Panc1 (cell line): Measurements from ENCODE around the gene UBAC2. TPM values are rescaled to one million over a fixed set of nuclear protein-coding genes. Genes with fewer than 3 reads are reported as not detected.

ENCODE experiments used
- ATAC-seq: fragments of 200-7000 bp; cut with Tn5 transposase; 2 replicates; pipeline ENCODE4 v1.9.1; 2020; ENCODE audit warnings: mild to moderate bottlenecking, moderate library complexity
- BruUV-seq: library from RNA; stranded (reverse); fragments of 400-500 nt; replicated peaks from 2 replicates; lab custom pipeline; 2021; lab: Mats Ljungman, UMichigan
- CTCF ChIA-PET: fragments of 300-600 bp; sonication (Branson Sonifier 250); formaldehyde crosslinking; loops from one replicate; lab custom pipeline; 2022; ENCODE audit warnings: antibody characterized with exemption; lab: Charles Lee
- POLR2A ChIA-PET: fragments of 300-600 bp; sonication (Branson Sonifier 250); formaldehyde crosslinking; loops from one replicate; lab custom pipeline; 2022; ENCODE audit warnings: antibody characterized with exemption; lab: Charles Lee
- DNase-seq: peaks from one replicate; pipeline ENCODE4 v3.0.0-alpha.2; 2010; ENCODE audit warnings: low read depth, low spot score
- H3K27ac ChIP-seq: 2 replicates; pipeline ENCODE4 v1.5.1; 2011; ENCODE audit warnings: mild to moderate bottlenecking, low read length, inconsistent platforms
- H3K27me3 ChIP-seq: fragments of 200-500 bp; sonication (Bioruptor generic); 2 replicates; pipeline ENCODE4 v1.6.0; 2014; ENCODE audit warnings: low read length, inconsistent platforms; ENCODE audit not compliant: control insufficient read depth, insufficient read depth
- H3K36me3 ChIP-seq: fragments of 200-500 bp; sonication (Bioruptor generic); 2 replicates; pipeline ENCODE4 v1.5.1; 2014; ENCODE audit warnings: inconsistent platforms, mild to moderate bottlenecking, low read length, moderate library complexity; ENCODE audit not compliant: control insufficient read depth, insufficient read depth
- H3K4me1 ChIP-seq: 2 replicates; pipeline ENCODE4 v1.5.1; 2011; ENCODE audit warnings: inconsistent platforms, mild to moderate bottlenecking, low read length, moderate library complexity; ENCODE audit not compliant: control insufficient read depth, insufficient read depth
- H3K4me3 ChIP-seq, 2 experiments: 2 replicates each; pipeline ENCODE4 v1.5.1; 2011 to 2012; ENCODE audit warnings: low read depth in 2 of 2, low read length in 2 of 2, mild to moderate bottlenecking in 2 of 2, inconsistent platforms in 1 of 2, moderate library complexity in 1 of 2
- H3K9me3 ChIP-seq: fragments of 200-500 bp; sonication (Bioruptor generic); 2 replicates; pipeline ENCODE4 v1.5.1; 2014; ENCODE audit warnings: low read depth, mild to moderate bottlenecking, inconsistent platforms, low read length, moderate library complexity; ENCODE audit not compliant: control insufficient read depth, insufficient read depth
- POLR2AphosphoS5 ChIP-seq: IDR thresholded peaks from 2 replicates; pipeline ENCODE4 v1.6.1; 2012; ENCODE audit warnings: mild to moderate bottlenecking, low read depth, low read length, moderate library complexity
- SIN3A ChIP-seq: IDR thresholded peaks from 2 replicates; pipeline ENCODE4 v1.6.1; 2012; ENCODE audit warnings: low read depth, mild to moderate bottlenecking, low read length, moderate library complexity, borderline replicate concordance; ENCODE audit not compliant: insufficient read depth
- TCF7L2 ChIP-seq: IDR thresholded peaks from 2 replicates; pipeline ENCODE4 v1.6.1; 2011; ENCODE audit warnings: mild to moderate bottlenecking, low read depth, low read length, inconsistent platforms
- in situ Hi-C: cut with HindIII; loops from 2 replicates; pipeline ENCODE4 v1.10.0; 2016; ENCODE audit warnings: low sequenced_read_pairs, low pct_unique_long_range_greater_than_20kb
- intact Hi-C: fragments of 100-400 bp; cut with micrococcal nuclease; formaldehyde crosslinking; loops from one replicate; pipeline ENCODE4 v1.10.0; 2022; ENCODE audit not compliant: unreplicated experiment
- total RNA-seq: library from RNA; stranded (reverse); gene quantifications from one replicate; pipeline ENCODE4 v1.2.1, GENCODE V29; 2021; ENCODE audit not compliant: unreplicated experiment
- TF ChIP-seq, protein P1 (sequence below): fragments of 450-650 bp; IDR thresholded peaks from 2 replicates; pipeline ENCODE4 v1.5.1; 2017; ENCODE audit warnings: mild to moderate bottlenecking
- TF ChIP-seq, protein P2 (sequence below), 2 experiments: IDR thresholded peaks; 2 replicates each; pipeline ENCODE4 v1.6.1; 2011 to 2012; ENCODE audit warnings: low read depth in 2 of 2, control low read depth in 1 of 2, low read length in 1 of 2, mild to moderate bottlenecking in 1 of 2, moderate library complexity in 1 of 2; ENCODE audit not compliant: insufficient read depth in 1 of 2

The UBAC2 gene
- total RNA-seq, 1 experiment from 2014 or later, result 40.8 TPM

DNA sequence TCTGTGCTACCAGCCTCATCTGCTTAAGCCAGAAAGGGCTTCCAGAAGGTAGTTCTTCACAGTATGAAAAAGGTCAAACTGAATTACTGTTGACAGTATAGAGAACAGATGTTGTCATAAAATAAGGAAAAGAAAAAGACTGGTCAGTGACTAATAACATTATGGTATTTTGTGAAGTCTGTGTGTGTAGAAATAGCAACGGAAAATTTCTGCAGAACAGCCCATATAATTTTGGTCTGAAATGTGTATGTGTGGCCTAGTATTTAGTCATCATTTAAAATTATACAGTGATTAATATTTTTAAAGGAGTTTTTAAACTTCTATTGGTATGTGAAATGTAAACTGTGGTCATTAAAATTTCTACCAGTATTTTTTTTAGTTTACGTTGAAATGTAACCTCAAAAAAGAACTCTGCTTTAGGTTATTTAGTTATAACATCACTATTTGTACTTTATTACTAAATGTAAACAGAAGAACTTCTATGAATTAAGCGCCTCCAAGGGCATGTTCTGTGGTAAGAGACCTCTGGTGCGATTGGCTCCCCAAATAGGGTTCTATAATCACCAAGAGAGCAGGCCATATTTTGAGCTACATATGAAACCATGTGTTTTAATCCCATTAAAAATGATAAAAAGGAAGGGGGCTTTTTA, 109.9 kb downstream of the UBAC2 start:
- no peaks in the 10 kb centered on the region for H3K4me1 ChIP-seq
- ATAC-seq (no peak), DNase-seq (no peak)
- H3K4me3 ChIP-seq, result no peak overlapping the region
- intact Hi-C loops (no loop called here), in situ Hi-C loops (no loop called here)
- ChIA-PET CTCF (no interaction called here), POLR2A (no interaction called here)
- H3K36me3 ChIP-seq, result no peaks in the 10 kb centered on the region
- BruUV-seq, result no TSS peak
- no peak overlapping the region for H3K27ac ChIP-seq
- TF ChIP-seq TCF7L2 (no peak), SIN3A (no peak), POLR2AphosphoS5 (no peak)
- TF ChIP-seq, protein P1, sequence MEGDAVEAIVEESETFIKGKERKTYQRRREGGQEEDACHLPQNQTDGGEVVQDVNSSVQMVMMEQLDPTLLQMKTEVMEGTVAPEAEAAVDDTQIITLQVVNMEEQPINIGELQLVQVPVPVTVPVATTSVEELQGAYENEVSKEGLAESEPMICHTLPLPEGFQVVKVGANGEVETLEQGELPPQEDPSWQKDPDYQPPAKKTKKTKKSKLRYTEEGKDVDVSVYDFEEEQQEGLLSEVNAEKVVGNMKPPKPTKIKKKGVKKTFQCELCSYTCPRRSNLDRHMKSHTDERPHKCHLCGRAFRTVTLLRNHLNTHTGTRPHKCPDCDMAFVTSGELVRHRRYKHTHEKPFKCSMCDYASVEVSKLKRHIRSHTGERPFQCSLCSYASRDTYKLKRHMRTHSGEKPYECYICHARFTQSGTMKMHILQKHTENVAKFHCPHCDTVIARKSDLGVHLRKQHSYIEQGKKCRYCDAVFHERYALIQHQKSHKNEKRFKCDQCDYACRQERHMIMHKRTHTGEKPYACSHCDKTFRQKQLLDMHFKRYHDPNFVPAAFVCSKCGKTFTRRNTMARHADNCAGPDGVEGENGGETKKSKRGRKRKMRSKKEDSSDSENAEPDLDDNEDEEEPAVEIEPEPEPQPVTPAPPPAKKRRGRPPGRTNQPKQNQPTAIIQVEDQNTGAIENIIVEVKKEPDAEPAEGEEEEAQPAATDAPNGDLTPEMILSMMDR, result no peak
- TF ChIP-seq, protein P2, sequence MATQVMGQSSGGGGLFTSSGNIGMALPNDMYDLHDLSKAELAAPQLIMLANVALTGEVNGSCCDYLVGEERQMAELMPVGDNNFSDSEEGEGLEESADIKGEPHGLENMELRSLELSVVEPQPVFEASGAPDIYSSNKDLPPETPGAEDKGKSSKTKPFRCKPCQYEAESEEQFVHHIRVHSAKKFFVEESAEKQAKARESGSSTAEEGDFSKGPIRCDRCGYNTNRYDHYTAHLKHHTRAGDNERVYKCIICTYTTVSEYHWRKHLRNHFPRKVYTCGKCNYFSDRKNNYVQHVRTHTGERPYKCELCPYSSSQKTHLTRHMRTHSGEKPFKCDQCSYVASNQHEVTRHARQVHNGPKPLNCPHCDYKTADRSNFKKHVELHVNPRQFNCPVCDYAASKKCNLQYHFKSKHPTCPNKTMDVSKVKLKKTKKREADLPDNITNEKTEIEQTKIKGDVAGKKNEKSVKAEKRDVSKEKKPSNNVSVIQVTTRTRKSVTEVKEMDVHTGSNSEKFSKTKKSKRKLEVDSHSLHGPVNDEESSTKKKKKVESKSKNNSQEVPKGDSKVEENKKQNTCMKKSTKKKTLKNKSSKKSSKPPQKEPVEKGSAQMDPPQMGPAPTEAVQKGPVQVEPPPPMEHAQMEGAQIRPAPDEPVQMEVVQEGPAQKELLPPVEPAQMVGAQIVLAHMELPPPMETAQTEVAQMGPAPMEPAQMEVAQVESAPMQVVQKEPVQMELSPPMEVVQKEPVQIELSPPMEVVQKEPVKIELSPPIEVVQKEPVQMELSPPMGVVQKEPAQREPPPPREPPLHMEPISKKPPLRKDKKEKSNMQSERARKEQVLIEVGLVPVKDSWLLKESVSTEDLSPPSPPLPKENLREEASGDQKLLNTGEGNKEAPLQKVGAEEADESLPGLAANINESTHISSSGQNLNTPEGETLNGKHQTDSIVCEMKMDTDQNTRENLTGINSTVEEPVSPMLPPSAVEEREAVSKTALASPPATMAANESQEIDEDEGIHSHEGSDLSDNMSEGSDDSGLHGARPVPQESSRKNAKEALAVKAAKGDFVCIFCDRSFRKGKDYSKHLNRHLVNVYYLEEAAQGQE (IDR thresholded peaks at IDR 0.05; ENCODE audit: insufficient read depth in 1 of 2, low read depth in 2 of 2, low read length in 1 of 2), result no peak
- no peaks in the 10 kb centered on the region for H3K27me3 ChIP-seq
- H3K9me3 ChIP-seq, result no peaks in the 10 kb centered on the region

DNA sequence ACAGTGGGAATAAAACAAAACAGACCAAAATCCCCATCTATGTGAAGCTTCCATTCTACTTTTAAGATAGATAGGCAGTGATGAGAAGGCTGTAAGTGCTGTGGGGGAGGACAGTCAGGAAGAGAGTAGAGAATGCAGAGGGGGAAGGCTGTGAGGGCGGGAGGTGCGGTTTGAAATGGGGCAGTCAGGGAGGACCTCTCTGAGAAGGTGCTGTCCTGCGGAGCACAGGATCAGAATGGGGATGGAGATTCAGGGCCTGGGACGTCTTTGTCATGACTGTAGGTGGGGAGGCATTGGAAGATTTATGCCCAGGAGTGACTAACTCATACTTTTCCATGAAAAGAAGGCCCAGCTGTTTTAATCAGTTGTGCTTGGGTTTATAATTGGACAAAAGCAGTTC, 110.5 kb downstream of the UBAC2 start:
- Histone ChIP-seq H3K4me1 (no peaks in the 10 kb centered on the region), H3K36me3 (no peaks in the 10 kb centered on the region), H3K27me3 (no peaks in the 10 kb centered on the region), H3K27ac (no peak overlapping the region), H3K4me3 (no peak overlapping the region), H3K9me3 (no peaks in the 10 kb centered on the region)
- ATAC-seq, result no peak
- DNase-seq, result no peak
- intact Hi-C loops (no loop called here), in situ Hi-C loops (no loop called here)
- no TSS peak for BruUV-seq
- POLR2A ChIA-PET, result no interaction called here
- CTCF ChIA-PET, result no interaction called here
- TF ChIP-seq, protein P2 (IDR thresholded peaks at IDR 0.05; ENCODE audit: insufficient read depth in 1 of 2, low read depth in 2 of 2, low read length in 1 of 2), result no peak
- TF ChIP-seq SIN3A (no peak), TCF7L2 (no peak), POLR2AphosphoS5 (no peak)
- TF ChIP-seq, protein P1, result no peak
